GM21381 (cell line): ENCODE measurements around the gene ZFAND2A.

ENCODE experiments used
- ATAC-seq: cut with Tn5 transposase; IDR thresholded peaks from one replicate; pipeline ENCODE4 v1.9.1; 2021; ENCODE audit warnings: mild to moderate bottlenecking, moderate library complexity; ENCODE audit not compliant: unreplicated experiment

ZFAND2A gene

GRCh38 chr7:1110358-1110757 lies 49.6 kb downstream of the ZFAND2A start:
- no peak for ATAC-seq

- no peak for ATAC-seq
These were observed 50.2 kb downstream of the ZFAND2A start for GRCh38 chr7:1109581-1110310.

- no peak for ATAC-seq
These were observed 51.6 kb downstream of the ZFAND2A start for GRCh38 chr7:1108264-1108920.

DNA sequence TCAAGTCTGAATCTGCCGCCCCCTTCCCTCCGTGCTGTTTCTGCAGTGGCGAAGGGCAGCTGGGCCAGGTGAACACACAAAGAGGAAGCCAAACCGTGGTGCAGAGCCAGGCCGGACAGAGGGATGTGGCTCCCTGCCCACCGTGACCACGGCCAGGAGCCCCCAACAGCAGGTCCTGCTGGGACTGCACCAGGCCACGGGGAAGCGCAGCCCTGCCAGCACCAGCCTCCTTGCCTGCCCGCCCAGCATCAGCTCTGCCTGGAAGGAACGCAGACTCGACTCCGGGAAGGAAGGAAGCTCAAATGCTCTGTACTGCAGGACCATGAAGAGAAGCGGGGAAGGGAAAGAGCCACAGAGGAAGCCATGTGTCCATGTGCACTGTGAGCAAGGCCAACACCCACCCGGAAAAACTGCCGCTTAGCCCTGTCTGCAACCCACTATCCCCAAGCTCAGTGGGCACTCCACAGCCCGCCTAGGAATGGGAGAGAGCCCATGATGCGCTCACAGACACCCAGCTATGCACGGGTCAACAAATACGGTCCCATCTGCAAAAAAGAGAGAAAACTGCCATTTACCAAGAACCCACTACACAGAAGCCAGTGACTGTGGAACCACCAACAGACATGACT lies 53.1 kb downstream of the ZFAND2A start:
- ATAC-seq = no peak

GRCh38 chr7:1106063-1106792 lies 53.8 kb downstream of the ZFAND2A start:
- ATAC-seq = no peak

DNA sequence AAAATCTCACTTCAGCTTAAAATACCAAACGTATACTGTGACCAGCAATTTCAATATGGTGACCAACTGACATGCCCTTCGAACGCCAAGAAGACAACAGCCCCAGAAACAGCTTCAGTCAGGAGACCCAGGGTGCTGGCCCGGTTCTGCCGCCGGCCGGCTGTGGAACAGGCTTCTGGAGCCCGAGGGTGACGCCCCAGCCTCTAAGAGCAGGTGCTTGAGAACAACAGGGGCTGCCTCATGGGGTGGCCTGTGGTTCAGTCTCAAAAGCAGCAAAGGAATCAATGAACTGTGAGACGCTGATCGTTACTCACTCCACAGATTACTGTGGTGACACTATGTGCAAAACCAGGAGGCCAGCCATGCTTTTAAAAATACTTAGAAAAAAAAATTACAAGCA lies 54.8 kb downstream of the ZFAND2A start:
- ATAC-seq = peak; percentile 40

GRCh38 chr7:1104516-1105179 lies 55.3 kb downstream of the ZFAND2A start:
- ATAC-seq = no peak

GRCh38 chr7:1103789-1104515 lies 56.0 kb downstream of the ZFAND2A start:
- no peak for ATAC-seq

DNA sequence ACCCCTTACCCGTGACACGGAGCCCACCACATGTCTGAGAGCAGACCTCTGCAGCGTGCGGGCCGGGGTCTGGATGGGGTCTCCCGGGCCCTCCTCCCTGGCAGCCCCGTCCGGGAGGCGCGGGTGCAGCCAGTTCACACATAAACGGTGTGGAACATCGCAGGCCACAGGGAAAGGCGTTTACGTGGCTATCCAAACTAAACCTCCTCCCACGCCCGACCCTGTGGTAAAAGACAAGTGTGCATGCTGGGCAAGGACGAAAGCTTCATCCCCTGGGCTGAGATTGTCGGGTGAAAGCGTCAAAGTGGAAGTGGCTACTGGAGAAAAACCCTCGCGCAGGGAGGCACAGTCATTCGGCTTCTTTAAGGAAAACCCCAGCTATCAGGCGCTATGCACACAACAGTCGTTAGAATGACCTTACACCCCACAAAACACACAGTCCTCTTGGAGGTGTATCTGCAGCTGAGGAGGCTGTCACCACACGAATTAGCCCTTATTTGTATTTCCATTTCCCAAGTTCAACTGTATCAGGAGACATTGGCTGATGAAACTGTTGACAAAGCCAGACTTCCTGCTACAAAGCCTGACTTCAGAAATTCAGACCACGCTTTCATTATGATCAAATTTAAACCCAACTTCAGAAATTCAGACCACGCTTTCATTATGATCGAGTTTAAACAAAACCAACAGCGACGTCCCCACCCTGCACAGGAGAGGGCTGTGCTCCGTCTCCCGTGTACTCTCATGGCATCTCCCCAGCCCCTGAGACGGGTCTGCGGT lies 56.8 kb downstream of the ZFAND2A start:
- no peak for ATAC-seq
